GM06990 (cell line): Measurements from ENCODE around the gene SH2D4B.

ENCODE experiments used
- DNase-seq: peaks from one replicate; pipeline ENCODE4 v3.0.0-alpha.2; 2011; ENCODE audit not compliant: insufficient read length; ENCODE audit errors: extremely low read depth
- H3K27me3 ChIP-seq: replicated peaks from 2 replicates; pipeline ENCODE4 v1.6.0; 2011; ENCODE audit warnings: low read length; ENCODE audit not compliant: control insufficient read depth, insufficient read depth
- H3K36me3 ChIP-seq: 2 replicates; pipeline ENCODE4 v1.5.1; 2011; ENCODE audit warnings: low read length; ENCODE audit not compliant: control insufficient read depth, insufficient read depth
- H3K4me3 ChIP-seq: replicated peaks from 2 replicates; pipeline ENCODE4 v1.5.1; 2011; ENCODE audit warnings: low read depth, mild to moderate bottlenecking, control low read depth, low read length
- CTCF ChIP-seq: IDR thresholded peaks from 2 replicates; pipeline ENCODE4 v1.5.1; 2011; ENCODE audit warnings: low read length, control low read depth, mild to moderate bottlenecking, inconsistent platforms; ENCODE audit not compliant: insufficient read depth, poor library complexity, severe bottlenecking

SH2D4B gene

GRCh38 chr10:80590585-80591125 lies 53.0 kb downstream of the SH2D4B start:
- H3K27me3 ChIP-seq, result no peaks in the 10 kb centered on the region
- H3K36me3 ChIP-seq, result no peaks in the 10 kb centered on the region
- DNase-seq, result no peak
- no peak for TF ChIP-seq CTCF
- no peak overlapping the region for H3K4me3 ChIP-seq

- H3K36me3 ChIP-seq, result no peaks in the 10 kb centered on the region
- no peaks in the 10 kb centered on the region for H3K27me3 ChIP-seq
- peak; percentile 93 for TF ChIP-seq CTCF
- DNase-seq, result no peak
- no peak overlapping the region for H3K4me3 ChIP-seq
These were observed 58.9 kb downstream of the SH2D4B start for GRCh38 chr10:80596391-80597257.

GRCh38 chr10:80598084-80598798 lies 60.5 kb downstream of the SH2D4B start:
- no peak for TF ChIP-seq CTCF
- DNase-seq, result peak; percentile 60
- Histone ChIP-seq H3K4me3 (no peak overlapping the region), H3K27me3 (no peaks in the 10 kb centered on the region), H3K36me3 (no peaks in the 10 kb centered on the region)

GRCh38 chr10:80598951-80599350 lies 61.2 kb downstream of the SH2D4B start:
- Histone ChIP-seq H3K36me3 (no peaks in the 10 kb centered on the region), H3K4me3 (no peak overlapping the region), H3K27me3 (no peaks in the 10 kb centered on the region)
- TF ChIP-seq CTCF, result no peak
- no peak for DNase-seq

- Histone ChIP-seq H3K4me3 (no peak overlapping the region), H3K27me3 (no peaks in the 10 kb centered on the region), H3K36me3 (no peaks in the 10 kb centered on the region)
- DNase-seq, result peak; percentile 59
- TF ChIP-seq CTCF, result peak; percentile 93
These were observed 61.7 kb downstream of the SH2D4B start for GRCh38 chr10:80599424-80599847.
